Activated effector memory CD4-positive, alpha-beta T cell treated with anti-CD3 and anti-CD28 coated beads, Interleukin-2, amount 50 U/mL, for 16 hours (primary cell): ENCODE measurements around the gene EIF1AX.
"Not testable (repeated sequence)": the region's sequence is repeated elsewhere in the genome, so short reads cannot be mapped to it uniquely, and the experiment has no call there.

Experiments used
- DNase-seq: peaks from one replicate; pipeline ENCODE4 v3.0.0-alpha.2; 2020

The EIF1AX gene

DNA sequence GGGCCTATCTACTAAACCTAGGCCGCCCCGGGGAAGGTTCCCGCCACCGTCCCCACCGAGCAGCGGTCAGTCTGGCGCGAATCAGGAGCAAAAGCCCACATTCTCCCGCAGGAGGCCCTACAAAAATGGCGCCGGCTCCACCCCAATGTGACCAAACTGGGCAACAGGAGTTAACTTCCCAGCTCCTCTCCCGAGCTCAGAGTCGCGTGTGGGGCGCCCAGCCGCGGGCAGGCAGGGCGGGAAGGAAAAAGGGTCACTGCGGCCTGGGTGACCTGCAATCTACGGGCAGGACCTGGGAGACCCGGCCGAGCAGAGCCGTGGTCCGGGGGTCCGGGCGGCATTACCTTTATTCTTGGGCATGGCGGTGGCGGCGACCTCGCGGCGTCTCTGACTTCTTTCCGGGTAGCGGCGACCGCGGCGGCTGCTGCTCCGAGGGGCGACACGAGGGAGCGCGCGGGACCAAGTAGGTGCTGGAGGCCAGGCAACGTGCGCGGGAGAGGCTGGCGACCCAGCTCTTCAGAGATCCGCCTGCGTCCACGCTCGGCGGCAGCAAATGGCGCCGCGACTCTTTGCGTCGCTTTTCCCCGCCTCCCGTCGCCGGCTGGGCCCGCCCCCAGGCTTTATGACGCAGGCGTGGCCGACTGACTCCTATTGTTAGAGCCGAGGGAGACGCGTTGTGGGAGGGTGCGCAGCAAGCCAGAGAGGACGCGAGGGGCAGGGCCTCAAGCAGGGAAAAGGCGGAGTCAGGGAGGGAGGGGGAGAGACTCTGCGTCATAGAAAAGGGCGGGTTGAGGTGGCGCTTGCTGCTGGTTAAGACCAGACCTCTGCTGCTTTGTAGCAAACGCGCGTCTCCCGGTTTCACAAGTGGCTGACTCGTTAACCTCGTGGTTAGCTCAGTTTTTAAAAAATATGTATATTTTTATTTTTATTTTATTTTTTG is at the start of gene EIF1AX:
TSS of gene EIF1AX (minus strand) at position 558 of the 940 bp plus-strand sequence. CDS start at position 360, 198 bp downstream.
- peak; percentile 97 for DNase-seq

- no peak for DNase-seq
Measured at GRCh38 chrX:20189171-20189570, 47.5 kb upstream of the EIF1AX start.

- no peak for DNase-seq
Measured at GRCh38 chrX:20181598-20182329, 40.1 kb upstream of the EIF1AX start.

DNA sequence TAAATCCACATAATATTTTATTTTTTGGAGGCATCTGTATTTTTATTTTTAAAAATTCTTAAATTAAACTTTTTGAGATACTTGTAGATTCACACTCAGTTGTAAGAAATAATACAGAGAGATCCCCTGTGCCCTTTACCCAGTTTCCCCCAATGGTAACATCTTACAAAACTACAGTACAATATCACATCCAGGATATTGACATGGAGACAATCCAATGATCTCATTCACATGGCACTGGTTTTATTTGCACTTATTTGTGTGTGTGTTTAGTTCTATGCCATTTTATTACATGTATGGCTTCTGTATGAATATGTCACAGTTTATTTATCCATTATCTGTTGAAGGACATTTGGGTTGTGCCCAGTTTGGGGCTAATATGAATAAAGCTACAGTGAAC is 35.5 kb upstream of the EIF1AX start:
- DNase-seq: no peak

DNA sequence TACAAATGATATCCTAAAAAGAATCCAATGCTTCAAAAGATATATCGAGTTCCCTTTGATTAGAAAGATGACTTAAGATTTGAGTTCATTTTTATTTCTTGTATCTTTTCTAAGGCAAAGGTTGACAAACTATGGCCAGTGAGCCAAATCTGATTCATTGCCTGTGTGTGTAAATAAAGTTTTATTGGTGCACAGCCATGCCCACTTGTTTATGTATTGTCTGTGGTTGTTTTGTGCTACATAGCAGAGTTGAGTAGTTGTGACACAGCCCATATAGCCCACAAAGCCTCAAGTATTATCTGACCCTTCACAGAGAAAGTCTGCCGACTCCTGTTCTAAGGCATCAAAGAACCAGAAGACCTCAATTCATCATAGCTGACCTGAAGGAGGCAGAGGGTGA is 32.2 kb upstream of the EIF1AX start:
- no peak for DNase-seq

GRCh38 chrX:20173313-20173712 is 31.7 kb upstream of the EIF1AX start:
- no peak for DNase-seq

- no peak for DNase-seq
Measured at GRCh38 chrX:20171887-20172286, 30.2 kb upstream of the EIF1AX start.

DNA sequence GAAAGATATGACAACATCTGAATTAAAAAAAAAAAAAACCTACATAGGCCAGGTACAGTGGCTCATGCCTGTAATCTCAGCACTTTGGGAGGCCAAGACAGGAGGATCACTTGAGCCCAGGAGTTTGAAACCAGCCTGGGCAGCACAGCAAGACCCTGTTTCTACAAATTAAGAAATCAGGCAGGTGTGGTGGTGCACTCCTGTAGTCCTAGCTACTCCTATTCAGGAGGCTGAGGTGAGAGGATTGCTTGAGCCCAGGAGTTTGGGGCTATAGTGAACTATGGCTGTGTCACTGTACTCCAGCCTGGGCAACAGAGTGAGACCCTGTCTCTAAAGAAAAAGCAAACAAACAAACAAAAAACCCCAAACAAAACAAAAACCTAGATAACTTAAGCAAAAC is 20.9 kb upstream of the EIF1AX start:
- DNase-seq: not testable (repeated sequence)

DNA sequence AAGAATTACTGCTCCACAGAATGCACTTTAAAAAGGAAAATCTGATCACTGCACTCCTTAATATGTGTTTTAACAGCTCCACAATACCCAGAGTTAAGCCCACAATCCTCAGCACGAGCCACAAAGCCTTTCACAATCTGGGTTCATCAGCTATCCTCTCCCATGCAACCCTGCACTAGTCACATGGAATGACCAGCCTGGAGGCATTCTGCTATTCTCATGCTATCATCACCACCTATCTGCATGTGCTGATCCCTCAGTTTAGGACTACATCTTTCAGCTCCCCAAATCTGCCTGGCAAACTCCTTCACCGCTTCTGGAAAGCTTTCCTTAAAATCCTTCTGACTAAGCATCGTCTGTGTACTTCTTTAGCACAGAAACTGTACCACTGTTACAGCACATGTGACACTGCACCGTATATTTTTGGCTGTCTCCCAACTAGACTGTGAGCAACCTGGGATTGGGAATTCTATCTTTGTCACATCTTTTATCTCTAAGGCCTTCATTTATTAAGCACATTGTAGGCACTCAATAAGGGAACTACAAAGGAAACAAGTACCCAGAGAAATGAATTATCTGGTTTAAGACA is 18.3 kb upstream of the EIF1AX start:
- no peak for DNase-seq

DNA sequence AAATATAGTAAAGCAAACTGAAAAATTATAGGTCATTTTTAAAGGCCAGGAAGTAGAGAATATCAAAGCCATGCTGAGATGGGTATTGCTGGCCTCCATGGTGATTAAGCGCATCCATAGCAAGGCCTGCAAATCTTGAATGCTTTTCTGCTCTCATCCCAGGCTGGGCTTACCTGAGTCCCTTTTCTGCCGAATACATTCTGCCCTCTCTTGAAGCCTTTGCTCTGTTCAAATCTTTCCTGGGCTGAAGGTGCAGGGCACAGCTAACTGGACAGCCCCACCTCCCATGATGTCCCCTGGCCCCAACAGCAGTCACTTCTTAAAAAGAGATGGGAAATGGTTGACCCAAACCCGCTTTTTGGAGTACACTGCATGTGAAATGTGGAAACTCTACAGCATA is 10.1 kb upstream of the EIF1AX start:
- no peak for DNase-seq

DNA sequence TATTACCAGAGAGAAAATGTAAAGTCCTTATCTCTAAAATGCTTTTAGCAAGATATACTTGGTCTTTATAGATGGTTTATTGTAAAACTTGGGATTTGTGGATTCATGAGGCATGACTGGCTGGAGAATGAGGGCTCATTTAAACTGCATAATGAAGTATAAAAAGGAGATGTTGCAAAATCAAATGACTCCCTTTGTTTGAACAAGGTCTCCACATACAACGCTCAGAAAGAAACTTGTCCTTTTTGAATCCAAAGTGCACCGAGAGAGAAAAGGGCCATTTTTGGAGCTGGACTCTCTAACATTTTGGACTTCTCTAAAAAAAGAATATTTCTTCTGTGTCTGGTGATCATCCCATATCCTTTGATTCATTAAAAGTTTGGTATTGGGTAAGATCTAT is 7.7 kb upstream of the EIF1AX start:
- no peak for DNase-seq

DNA sequence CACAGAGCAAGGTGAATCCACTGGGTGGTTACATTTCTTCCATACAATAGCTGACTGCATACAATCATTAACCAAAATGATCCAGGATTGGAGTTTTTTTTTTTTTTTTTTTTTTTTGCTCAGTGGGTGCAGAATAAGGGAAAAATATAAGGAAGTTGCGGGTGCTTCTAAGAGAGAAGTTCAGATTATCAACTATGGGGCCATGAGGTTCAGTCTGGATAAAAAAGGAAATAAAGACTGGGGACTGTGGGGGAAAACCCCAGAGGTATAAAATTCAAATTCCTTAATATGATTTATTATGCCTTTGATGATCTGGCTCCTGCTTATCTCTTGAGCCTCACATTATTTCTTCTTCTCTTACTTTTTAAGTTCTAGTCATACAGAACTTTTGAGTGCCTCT is 5.9 kb upstream of the EIF1AX start:
- DNase-seq: no peak

DNA sequence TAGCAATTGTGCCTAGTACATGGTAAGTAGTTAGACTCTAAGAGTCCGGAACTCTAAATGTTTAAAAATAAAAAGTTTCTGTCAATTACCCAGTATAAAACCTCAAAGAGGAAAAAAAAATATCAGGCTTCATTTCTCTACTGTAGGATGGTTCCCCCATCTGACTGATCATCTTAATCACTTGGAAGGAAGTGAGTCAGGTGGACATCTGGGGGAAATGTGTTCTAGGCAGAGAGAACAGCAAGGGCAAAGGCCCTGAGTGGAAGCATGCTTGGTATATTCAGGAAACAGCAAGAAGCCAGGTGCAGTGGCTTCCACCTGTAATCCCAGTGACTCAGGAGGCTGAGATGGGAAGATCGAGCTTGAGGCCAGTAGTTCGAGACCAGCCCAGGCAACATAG is 2.9 kb upstream of the EIF1AX start:
- no peak for DNase-seq

GRCh38 chrX:20143561-20143960 is 1.9 kb upstream of the EIF1AX start:
- no peak for DNase-seq

- no peak for DNase-seq
Measured at GRCh38 chrX:20143111-20143510, 1.5 kb upstream of the EIF1AX start.

DNA sequence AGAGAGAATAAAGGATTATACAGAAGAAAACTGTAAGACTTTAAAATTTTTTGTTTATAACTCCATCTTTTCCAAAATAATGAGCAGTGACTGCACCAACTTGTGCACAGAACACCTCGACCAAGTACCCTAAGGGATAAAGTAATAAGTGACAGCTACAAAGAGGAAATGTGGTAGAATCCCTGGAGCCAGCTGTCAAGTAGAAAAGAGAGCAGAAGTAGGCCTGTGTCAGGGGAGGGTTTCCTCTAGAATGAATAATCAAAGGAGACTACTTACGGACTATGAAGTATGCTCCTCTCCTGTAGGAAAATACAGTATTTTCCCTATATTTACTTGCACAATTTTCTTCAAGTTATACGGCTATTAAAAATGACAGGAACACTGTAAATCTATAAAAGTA is 1.2 kb downstream of the EIF1AX start:
- DNase-seq: no peak

GRCh38 chrX:20139966-20140365 is 1.7 kb downstream of the EIF1AX start:
- no peak for DNase-seq

DNA sequence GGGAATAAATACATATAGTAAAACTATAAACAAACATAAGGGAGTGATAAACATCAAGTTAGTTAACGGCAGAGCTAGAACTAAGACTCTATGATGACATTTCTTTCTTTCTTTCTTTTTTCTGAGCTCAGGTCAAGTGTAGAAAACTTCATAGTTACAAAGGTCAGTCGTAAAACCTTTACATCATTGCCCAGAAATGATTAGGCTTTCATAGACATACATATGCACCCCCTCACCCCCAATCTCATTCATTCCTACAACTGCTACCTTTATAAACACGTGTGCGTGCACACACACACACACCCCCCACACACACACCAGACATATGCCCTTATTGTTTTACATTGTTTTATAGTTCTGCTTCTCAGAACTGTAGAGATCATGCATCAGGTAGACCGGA is 5.7 kb downstream of the EIF1AX start:
- no peak for DNase-seq

GRCh38 chrX:20132666-20133065 is 9.0 kb downstream of the EIF1AX start:
- no peak for DNase-seq

GRCh38 chrX:20130357-20130756 is 11.3 kb downstream of the EIF1AX start:
- no peak for DNase-seq

- no peak for DNase-seq
Measured at GRCh38 chrX:20129547-20129946, 12.1 kb downstream of the EIF1AX start.

DNA sequence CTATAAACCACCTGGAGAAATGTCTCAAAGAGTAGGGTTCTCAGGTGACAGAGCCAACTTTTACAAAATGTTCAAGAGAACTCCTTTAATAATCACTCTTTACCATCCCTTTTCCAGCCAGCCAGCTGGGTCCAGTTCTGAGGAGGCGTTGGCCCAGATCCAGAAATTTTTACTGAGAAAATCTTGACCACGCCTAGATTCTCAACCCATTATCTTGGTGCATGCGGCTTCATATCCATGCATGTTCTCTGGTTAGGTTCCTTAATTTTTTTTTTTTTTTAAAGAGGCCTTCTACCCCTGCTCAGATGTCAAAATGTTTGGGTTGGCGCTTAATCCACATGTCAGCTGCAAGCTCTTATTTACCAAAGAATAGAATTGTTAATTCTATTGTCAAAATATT is 13.0 kb downstream of the EIF1AX start:
- no peak for DNase-seq

GRCh38 chrX:20127440-20127839 is 14.2 kb downstream of the EIF1AX start:
- not testable (repeated sequence) for DNase-seq

DNA sequence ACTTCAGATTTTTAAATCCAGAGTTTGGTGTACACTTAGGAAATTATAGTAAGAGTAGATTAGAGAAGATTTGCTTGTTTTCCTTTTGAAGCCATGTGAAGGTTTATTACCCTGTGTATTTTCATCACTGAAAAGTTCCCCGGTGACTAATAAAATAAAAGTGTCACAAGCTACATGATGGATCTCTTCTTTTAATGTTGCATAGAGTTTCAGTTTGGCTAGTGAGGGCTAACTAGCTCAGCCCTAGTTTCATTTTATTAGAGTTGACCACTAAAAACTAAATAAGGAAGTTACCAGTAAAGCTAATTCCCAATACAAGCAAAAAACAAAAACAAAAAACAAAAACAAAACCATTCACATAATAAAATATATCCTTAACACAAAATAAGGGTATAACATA is 14.8 kb downstream of the EIF1AX start:
- not testable (repeated sequence) for DNase-seq
